Embryonic facial prominence (tissue), 1 donor: ENCODE results near the gene OIP5.
"Not testable (repeated sequence)": the region's sequence is repeated elsewhere in the genome, so short reads cannot be mapped to it uniquely, and the experiment has no call there.

Experiments used
- DNase-seq: peaks from one replicate; pipeline ENCODE4 v3.0.0-alpha.2; 2016; ENCODE audit errors: extremely low spot score

The OIP5 gene

DNA sequence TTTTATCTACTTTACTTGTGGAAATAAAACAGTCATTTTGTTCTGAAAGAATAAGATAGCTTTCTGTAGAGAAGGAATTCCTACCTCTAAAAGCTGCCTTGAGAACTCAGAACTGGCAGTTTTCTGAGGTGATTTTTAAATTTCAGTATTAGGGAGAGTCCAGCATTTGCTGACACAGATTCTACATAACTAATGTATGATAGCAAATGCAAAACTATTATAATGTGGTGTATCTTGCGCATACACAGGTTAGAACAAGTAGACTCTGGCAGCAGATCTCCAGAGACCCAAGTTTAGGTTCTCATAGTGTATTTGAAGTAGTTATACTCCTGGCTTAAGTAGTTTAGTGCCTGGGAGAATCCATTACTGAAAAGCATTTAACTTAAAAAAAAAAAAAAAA, 30.8 kb downstream of the OIP5 start:
- no peak for DNase-seq

DNA sequence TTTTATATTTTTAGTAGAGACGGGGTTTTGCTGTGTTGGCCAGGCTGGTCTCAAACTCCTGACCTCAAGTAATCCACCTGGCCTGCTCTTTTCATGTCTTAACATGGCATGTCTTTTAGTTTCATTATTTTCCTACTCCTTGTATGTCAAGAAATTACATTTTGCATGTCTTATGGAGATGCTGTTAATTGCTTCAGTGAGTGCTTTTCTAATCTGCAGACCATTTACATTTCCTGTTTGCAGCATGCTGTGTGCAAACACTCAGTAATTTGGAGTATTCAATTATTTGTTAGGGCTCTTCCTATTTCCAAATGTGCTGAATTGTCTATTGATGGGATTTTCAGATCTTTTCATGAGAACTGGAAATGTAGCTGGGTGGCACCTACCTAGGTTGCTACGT, 31.3 kb downstream of the OIP5 start:
- not testable (repeated sequence) for DNase-seq

DNA sequence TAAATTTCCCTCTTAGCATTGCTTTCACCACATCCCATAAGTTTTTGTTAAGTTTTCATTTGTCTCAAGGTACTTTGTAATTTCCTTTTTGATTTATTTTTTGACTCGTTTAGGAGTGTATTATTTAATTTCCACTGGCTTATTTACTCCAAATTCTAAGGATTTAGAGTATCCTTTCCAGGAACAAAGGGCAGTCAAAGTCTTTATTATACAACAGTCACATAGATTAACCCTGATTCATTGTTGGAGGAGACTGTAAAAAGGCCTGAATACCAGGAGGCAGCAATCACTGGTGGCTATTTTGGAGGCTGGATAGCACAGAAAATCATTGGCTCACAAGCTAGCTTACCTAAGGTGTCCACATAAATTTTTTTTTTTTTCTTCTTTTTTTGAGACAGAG, 39.9 kb downstream of the OIP5 start:
- DNase-seq, result no peak

DNA sequence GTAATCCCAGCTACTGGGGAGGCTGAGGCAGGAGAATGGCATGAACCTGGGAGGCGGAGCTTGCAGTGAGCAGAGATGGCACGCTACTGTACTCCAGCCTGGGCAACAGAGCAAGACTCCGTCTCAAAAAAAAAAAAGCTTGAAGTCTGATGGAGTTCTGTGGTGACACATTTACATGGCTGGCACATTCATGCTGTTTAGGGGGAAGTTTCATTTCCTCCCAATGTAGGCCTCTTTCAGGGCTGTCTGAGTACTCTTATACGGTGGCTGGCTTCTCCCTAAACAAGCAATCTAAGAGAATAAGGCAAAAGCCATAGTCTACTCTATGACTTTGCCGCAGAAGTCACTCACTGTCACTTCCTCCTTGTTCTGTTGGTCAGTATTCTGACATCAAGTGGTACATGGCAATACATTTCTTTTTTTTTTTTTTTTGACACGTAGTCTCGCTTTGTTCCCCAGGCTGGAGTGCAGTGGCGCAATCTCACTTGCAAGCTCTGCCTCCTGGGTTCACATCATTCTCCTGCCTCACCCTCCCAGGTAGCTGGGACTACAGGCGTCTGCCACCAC, 41.2 kb downstream of the OIP5 start:
- DNase-seq, result no peak

DNA sequence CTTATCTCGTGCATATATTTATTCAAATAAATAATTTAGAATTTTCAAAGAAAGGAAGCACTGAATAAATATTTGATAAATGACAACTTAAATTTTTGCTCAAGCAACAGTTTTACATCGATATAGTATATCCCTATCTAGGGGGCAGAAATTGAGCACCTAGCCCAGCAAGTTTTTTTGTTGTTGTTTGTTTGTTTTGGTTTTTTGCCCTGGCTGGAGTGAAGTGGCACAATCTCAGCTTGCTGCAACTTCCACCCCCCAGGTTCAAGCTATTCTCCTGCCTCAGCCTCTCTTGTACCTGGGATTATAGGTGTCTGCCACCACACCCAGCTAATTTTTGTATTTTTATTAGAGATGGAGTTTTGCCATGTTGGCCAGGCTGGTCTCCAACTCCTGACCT, 42.4 kb downstream of the OIP5 start:
- no peak for DNase-seq

DNA sequence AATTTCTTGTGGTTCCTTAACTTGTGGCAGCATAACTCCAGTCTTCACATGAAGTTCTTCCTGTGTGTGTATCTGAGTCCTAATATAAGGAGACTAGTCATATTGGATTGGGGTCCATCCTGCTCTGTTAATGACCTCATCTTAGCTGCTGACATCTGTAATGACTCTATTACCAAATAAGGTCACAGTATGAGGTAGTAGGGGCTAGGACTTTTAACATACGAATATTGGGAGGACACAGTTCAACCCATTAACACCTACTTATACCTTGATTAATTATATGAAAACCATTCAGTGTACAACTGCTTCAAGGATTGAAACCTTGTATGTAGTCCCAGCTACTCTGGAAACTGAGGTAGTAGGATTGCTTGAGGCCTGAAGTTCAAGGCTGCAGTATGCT, 43.9 kb downstream of the OIP5 start:
- DNase-seq, result no peak

DNA sequence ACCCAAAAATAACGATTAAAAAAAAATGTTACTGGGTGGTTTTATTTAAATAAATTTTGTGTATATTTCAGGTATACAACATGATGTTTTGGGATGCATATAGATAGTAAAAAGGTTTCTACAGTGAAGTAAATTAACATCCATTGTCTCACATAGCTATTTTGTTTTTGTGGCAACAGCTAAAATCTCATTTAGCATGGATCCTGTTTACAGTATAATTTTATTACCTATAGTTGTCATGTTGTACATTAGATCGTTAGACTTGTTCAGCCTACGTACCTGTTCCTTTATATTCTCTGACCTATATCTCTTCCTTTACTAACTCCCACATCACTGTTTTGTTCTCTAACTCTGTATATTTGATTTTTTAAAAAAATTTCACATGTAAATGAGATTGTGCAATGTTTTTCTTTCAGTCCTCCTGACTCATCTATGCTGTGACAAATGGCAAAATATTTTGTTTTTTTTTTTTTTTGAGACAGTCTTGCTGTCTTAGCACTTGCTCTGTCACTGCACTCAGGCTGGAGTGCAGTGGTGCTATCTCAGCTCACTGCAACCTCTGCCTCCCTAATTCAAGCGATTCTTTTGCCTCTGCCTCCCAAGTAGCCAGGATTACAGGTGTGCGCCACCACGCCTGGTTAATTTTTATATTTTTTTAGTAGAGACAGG, 45.6 kb downstream of the OIP5 start:
- no peak for DNase-seq

DNA sequence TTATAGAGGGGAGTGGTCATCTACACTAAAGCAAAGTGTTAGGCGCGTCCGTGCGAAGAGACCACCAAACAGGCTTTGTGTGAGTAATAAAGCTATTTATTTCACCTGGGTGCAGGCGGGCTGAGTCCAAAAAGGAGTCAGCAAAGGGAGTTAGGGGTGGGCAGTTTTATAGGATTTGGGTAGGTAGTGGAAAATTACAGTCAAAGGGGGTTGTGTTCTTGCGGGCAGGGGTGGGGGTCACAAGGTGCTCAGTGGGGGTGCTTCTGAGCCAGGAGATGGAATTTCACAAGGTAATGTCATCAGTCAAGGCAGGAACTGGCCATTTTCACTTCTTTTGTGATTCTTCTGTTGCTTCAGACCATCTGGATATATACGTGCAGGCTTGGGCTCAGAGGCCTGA, 47.1 kb downstream of the OIP5 start:
- no peak for DNase-seq

DNA sequence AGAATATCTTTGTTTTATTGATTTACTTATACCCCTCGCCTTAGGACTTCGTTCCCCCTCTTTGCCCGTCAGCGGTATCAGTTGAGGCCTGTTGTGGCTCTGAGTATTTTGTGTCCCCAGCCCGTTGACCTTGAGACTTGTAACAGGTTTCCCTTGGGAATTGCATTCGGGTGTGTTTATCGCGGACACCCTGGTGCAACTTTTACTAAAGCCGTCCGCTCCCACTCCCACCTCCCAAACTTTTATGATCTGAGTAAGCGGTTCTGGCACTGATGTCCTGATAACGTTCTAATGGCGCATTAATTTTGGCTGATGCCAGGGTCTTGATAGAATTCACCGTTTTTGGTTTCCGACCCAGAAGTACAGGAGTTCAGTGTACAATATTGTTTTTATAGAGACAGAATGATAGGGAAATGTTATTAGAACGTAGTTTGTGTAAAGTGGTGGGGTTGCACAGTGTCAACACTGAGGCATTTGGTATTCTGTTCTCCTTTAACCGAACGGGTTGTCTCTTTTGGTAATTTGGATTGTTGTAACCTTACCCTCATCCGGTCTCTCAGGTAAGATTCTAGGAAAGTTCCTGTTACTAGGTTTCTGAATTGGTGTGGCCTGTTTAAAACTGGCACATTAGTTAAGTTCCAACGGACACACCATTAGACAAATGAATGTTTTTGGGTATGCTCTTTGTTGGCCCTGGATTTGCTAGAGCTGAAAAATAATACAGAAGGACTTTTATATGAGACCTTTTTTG, 47.8 kb downstream of the OIP5 start:
- DNase-seq, result no peak

DNA sequence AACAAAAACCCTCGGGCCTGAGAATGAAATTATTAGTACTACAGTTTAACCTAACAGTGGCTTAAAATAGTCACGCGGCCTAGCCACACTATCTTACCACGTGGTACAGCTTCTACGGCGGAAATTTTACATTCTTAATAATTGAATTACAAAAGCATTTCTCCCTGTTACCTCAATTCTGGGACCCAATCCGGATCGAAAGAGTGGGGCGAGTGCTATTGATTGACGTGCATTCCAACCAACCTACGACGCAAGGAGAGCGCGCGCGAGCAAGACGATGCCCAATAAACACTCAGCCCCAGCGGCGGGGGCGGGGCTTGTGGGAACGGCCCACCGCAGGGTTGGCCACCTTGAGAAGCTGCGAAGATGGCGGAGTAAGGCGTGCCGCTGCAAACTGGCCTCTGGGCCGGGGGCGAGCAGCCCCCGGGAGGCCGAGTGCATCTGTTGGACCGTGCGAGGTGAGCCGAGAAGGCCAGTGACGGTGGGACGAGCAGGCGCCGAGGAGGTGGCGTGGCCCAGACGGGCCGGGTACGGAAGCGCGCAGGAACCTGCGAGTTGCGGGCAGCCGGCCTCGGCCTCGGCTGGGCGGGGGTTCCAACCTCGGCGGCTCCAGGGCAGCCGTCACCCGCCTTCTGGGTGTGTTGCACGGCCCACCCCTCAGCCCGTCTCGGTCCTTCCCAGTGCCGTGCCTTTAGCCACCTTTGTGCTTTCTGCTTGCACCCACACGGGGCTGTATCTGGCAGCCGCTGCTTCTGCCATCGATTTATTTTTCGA, 48.6 kb downstream of the OIP5 start:
- DNase-seq, result peak; percentile 98

DNA sequence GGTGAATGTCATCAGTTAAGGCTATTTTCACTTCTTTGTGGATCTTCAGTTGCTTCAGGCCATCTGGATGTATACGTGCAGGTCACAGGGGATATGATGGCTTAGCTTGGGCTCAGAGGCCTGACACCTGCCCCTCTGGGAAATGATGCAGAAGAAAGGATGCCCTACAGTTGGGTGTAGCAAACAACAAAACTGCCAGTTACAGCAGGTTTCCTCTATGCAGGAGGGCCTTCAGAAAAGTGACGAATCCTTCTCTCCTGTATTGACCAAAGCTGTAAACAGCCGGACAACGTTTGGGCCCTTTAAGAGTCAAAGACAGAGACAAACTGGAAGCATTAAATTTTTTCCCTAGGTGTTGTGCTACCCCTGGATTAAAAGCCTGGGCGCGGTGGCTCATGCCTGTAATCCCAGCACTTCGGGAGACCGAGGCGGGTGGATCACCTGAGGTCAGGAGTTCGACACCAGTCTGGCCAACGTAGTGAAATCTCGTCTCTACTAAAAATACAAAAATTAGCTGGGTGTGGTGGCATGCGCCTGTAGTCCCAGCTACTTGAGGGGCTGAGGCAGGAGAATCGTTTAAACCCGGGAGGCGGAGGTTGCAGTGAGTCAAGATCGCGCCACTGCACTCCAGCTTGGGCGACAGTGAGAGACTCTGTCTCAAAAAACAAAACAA, 49.3 kb downstream of the OIP5 start:
- DNase-seq, result not testable (repeated sequence)

DNA sequence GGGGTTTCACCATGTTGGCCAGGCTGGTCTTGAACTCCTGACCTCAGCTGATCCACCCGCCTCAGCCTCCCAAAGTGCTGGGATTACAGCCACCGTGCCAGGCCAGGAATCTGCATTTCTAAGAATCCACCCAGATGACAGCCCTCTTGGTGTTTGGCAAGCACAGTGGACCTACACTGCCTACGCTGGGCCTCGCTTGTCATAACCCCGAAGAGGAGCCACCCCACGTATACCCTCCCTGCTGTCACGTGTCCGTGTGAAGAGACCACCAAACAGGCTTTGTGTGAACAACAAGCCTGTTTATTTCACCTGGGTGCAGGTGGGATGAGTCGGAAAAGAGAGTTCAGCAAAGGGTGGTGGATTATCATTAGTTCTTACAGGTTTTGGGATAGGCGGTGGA, 50.0 kb downstream of the OIP5 start:
- not testable (repeated sequence) for DNase-seq

DNA sequence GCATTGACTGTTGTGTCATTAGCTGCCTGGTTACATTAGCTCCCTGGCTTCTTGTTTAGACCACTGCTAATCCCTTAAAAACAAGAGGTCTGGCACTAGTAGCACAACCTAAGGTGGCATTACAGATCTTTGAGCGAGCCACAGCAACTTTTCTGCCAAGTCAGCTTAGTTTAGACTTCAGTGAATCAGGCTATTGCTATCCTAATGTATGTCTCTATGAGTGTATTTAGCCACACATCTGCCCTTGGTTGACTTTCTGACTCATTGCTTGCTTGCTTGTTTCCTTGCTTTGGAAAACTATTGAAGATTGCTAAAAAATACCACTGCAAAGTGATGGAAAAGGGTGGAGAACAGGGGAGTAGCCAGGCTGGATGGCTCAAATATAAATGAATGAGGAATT, 51.2 kb downstream of the OIP5 start:
- no peak for DNase-seq

DNA sequence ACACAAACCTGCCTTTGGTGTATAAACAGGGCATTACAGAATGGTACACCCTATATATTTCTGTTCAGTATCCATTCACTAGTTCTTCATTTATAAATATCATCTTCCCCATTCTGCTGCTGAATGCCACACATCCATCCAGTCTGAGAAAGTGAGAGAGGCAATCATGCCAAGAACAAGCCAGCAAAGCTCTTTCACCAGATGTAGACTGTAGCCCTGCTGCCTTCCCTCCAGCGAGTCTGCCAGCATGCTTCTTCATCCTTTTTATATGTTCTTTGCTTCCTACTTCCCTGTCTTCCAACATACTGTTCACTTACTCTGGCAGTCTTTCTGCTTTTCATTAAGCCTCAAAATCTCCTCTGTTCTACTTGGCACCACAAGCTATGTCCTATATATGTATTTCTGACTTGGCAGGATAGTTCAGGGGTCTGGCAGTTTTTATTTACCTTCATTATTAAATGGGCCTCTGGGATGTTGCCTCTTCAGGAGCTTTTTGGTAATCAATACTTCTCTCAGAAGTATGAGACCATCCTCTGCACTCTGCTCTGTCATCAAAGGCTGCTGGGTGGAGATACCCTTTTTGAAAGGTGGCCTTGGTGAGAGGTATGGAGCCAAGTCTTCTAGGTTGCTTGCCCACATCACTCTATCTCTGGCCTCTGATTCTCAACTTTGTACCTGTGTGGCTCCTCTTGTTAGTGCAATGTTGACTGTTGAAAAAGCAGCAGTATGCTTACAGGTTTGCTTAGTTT, 52.7 kb downstream of the OIP5 start:
- DNase-seq, result no peak

DNA sequence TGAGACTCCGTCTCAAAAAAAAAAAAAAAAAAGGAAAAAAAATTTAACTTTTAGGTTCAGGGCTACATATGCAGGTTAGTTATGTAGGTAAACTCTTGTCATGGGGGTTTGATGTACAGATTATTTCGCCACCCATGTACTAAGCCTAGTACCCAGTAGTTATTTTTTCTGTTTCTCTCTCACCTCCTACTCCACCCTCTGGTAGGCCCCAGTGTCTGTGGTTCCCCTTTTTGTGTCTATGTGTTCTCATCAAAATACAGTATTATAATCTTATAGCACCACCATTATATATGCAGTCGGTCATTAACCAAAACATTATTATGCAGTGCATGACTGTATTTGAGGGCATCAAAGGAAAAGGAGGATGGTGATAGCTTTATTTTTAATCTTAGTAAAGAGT, 54.1 kb downstream of the OIP5 start:
- DNase-seq, result no peak

DNA sequence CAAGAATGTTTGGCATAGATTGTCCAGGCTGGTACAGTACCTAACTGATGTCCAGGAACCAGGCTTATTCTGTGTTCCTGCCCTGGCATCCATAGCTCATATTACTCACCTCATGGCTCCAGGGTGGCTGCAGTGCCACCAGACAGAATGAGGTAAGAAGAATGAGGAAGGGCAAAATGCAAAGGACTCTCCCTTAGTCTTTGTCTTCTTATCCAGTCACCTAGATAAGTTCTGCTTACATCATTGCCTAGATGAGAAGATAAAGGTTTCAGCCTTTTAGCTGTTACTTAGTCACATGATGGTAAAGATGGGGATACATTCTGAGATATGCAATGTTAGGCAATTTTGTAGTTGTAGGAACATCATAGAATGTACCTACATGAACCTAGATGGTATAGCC, 55.6 kb downstream of the OIP5 start:
- no peak for DNase-seq

DNA sequence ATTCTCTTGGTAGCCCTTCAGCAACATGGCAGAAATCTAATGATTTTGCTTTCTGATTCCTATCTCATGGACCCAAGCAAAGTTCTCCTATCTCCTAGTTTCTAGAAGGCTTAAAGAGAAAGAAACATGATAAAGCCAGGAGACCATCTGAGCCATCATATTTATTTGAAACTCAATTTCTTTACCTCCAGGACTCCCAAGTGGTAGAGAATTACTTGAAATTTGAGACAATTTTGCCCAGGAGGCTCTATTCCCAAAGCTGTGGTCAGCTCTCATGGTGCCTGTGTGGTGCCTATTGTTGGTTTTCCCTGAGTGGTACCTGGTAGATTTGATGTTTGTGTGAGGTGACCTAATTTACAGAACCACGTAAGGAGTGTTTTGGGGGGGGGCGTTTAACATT, 62.5 kb downstream of the OIP5 start:
- no peak for DNase-seq

DNA sequence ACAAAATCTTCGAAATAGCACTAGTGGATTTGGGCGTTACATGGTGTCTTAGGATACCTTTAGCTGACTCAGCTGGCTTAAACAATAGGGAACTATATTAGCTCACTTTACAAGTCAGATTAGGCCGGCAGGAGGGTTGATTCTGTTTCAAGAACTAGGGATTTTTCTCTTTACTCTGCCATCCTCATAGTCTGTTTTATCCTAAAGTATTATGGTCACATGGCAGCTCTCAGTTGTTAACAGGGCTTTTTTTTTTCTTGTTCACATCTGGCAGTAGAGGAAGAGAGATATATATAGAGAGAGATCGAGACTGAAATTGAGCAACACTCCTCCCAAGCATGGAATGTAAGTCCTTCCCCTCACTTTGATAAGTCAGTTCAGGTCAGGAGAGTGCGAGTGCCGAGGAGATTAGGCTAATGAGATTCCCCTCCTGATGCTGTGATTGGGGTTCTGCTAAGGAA, 68.5 kb downstream of the OIP5 start:
- DNase-seq, result no peak

DNA sequence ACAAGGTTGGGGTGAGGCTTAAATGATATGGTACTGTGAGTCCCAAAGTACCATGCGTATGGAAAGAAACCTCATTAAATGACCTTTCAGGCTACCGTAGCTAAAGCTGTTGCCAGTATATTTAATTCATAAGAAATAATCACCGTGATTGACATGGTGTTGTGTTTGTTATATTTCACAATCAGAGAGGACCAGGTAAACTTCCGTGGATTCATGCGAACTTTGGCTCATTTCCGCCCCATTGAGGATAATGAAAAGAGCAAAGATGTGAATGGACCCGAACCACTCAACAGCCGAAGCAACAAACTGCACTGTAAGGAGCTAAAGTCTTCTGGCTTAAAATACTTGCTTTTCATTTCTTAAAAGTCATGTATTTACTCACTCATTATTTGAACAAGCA, 69.8 kb downstream of the OIP5 start:
- DNase-seq, result no peak

DNA sequence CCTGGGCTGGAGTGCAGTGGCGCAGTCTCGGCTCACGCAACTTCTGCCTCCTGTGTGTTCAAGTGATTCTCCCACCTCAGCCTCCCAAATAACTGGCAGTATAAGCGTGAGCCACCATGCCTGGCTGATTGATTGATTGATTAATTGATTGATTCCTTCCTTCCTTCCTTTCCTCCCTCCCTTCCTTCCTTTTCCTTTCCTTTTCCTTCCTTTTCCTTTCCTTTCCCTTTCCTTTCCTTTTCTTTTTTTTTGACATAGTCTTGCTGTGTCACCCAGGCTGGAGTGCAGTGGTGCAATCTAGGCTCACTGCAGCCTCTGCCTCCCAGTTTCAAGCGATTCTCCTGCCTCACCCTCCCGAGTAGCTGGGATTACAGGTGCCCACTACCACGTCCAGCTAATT, 71.5 kb downstream of the OIP5 start:
- not testable (repeated sequence) for DNase-seq

DNA sequence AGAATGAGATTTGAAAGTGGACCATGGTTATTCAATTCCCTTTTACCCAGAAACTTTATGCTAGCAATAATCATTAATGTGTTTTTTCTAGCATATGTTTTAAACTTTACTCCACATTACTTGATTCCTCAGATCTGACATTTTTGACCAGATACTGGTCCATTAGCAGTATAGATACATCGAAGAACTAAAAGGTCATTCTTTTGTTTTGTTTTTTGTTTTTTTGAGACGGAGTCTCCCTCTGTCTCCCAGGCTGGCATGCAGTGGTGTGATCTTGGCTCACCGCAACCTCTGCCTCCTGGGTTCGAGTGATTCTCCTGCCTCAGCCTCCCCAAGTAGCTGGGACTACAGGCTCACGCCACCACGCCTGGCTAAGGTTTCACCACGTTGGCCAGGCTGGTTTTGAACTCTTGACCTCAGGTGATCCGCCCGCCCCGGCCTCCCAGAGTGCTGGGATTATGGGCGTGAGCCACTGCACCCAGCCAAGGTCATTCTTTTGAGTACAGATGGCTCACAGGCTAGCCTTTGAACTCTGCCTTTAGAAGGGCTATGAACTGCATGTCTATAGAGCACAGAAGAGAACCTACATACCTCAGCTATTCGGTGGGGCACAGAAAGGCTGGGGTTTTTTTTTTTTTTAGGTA, 72.7 kb downstream of the OIP5 start:
- no peak for DNase-seq
